SK-N-SH (cell line): ENCODE results near the gene MELTF.

ENCODE experiments used
- CHD2 ChIP-seq: fragments of 150-350 bp; IDR thresholded peaks from 2 replicates; pipeline ENCODE4 v1.6.1; 2018; ENCODE audit warnings: low read length; ENCODE audit not compliant: partially characterized antibody
- CTCF ChIP-seq: fragments of 200-600 bp; sonication (generic); IDR thresholded peaks from 2 replicates; pipeline ENCODE4 v1.6.1; 2017; ENCODE audit warnings: antibody characterized with exemption, mild to moderate bottlenecking, moderate library complexity
- EZH2phosphoT487 ChIP-seq: fragments of 200-600 bp; sonication (generic); IDR thresholded peaks from 2 replicates; pipeline ENCODE4 v1.6.1; 2017; ENCODE audit warnings: low read depth, mixed run types, mild to moderate bottlenecking, antibody characterized with exemption, moderate library complexity, borderline replicate concordance
- JUND ChIP-seq: IDR thresholded peaks from 2 replicates; pipeline ENCODE4 v1.4.0; 2012
- MXI1 ChIP-seq: IDR thresholded peaks from 2 replicates; pipeline ENCODE4 v1.6.1; 2012; ENCODE audit warnings: mild to moderate bottlenecking, low read depth, low read length, improper control_type of control experiment
- POLR2AphosphoS5 ChIP-seq: IDR thresholded peaks from 2 replicates; pipeline ENCODE4 v1.6.1; 2012; ENCODE audit warnings: low read depth, low read length
- RAD21 ChIP-seq: IDR thresholded peaks from 2 replicates; pipeline ENCODE4 v1.6.1; 2012; ENCODE audit warnings: mild to moderate bottlenecking, low read length
- RCOR1 ChIP-seq: fragments of 150-350 bp; IDR thresholded peaks from 2 replicates; pipeline ENCODE4 v1.6.1; 2017; ENCODE audit warnings: antibody characterized with exemption, low read length
- REST ChIP-seq: IDR thresholded peaks from 2 replicates; pipeline ENCODE4 v1.6.1; 2012; ENCODE audit warnings: mild to moderate bottlenecking, low read depth, low read length, moderate library complexity
- RFX5 ChIP-seq: IDR thresholded peaks from 2 replicates; pipeline ENCODE4 v1.6.1; 2012; ENCODE audit warnings: mild to moderate bottlenecking, improper control_type of control experiment, low read length
- SIN3A ChIP-seq: IDR thresholded peaks from 2 replicates; pipeline ENCODE4 v1.6.1; 2012; ENCODE audit warnings: low read depth, mild to moderate bottlenecking, low read length, moderate library complexity, borderline replicate concordance
- USF1 ChIP-seq: IDR thresholded peaks from 2 replicates; pipeline ENCODE4 v1.4.0; 2012; ENCODE audit warnings: low read depth, borderline replicate concordance
- USF2 ChIP-seq: fragments of 150-350 bp; IDR thresholded peaks from 2 replicates; pipeline ENCODE4 v1.6.1; 2017; ENCODE audit warnings: antibody characterized with exemption, low read length, low read depth, borderline replicate concordance
- YY1 ChIP-seq: IDR thresholded peaks from 2 replicates; pipeline ENCODE4 v1.4.0; 2012; ENCODE audit warnings: low read depth, mild to moderate bottlenecking

GRCh38 chr3:196992461-196993065 is 37.1 kb downstream of the MELTF start:
- TF ChIP-seq CTCF (no peak), POLR2AphosphoS5 (no peak), REST (no peak), CHD2 (no peak), RAD21 (no peak), JUND (no peak), RCOR1 (no peak), USF1 (no peak), SIN3A (no peak), EZH2phosphoT487 (no peak), YY1 (no peak), RFX5 (no peak), MXI1 (no peak), USF2 (no peak)
